Endothelial cell of umbilical vein (primary cell): ENCODE results near the gene WDFY2. TPM values are rescaled to one million over a fixed set of nuclear protein-coding genes. Genes with fewer than 3 reads are reported as not detected.

Experiments used
- BruUV-seq: library from RNA; stranded (reverse); fragments of 400-500 nt; replicated peaks from 2 replicates; lab custom pipeline; 2021; lab: Mats Ljungman, UMichigan
- CTCF ChIA-PET: fragments of 300-600, 350-600 bp; sonication (Branson Sonifier 250); formaldehyde crosslinking; loops from one replicate; lab custom pipeline; 2021; ENCODE audit warnings: antibody characterized with exemption, inconsistent platforms; lab: Charles Lee
- POLR2A ChIA-PET: fragments of 300-600, 350-600 bp; sonication (Branson Sonifier 250); formaldehyde crosslinking; loops from one replicate; lab custom pipeline; 2021; ENCODE audit warnings: antibody characterized with exemption, inconsistent platforms; lab: Charles Lee
- DNase-seq: peaks from one replicate; pipeline ENCODE4 v3.0.0-alpha.2; 2011; ENCODE audit warnings: low read depth, low spot score
- FAIRE-seq: peaks from 2 replicates; lab custom pipeline; 2011; peaks lifted over from hg19 to GRCh38; lab: Jason Lieb, UNC
- H2AFZ ChIP-seq: 2 replicates; pipeline ENCODE4 v1.6.0; 2012; ENCODE audit warnings: low read depth, low read length, control low read depth, inconsistent platforms
- H3K27ac ChIP-seq: 2 replicates; pipeline ENCODE4 v1.5.1; 2011; ENCODE audit warnings: low read depth, mild to moderate bottlenecking, control low read depth, low read length, moderate library complexity; ENCODE audit not compliant: insufficient read depth
- H3K27me3 ChIP-seq, 2 experiments: 2 replicates each; pipeline versions ENCODE4 v1.6.0 to v1.6.1; 2011; ENCODE audit warnings: low read length in 2 of 2, mixed read lengths in 1 of 2; ENCODE audit not compliant: control insufficient read depth in 2 of 2, insufficient read depth in 2 of 2
- H3K36me3 ChIP-seq, 2 experiments: 2 replicates in 1 of 2; 3 replicates in 1 of 2; pipeline ENCODE4 v1.5.1; 2011; ENCODE audit warnings: low read length in 2 of 2, mild to moderate bottlenecking in 1 of 2, moderate library complexity in 1 of 2; ENCODE audit not compliant: control insufficient read depth in 2 of 2, insufficient read depth in 2 of 2; ENCODE audit errors: extremely low read depth in 1 of 2
- H3K4me1 ChIP-seq: 3 replicates; pipeline ENCODE4 v1.5.1; 2011; ENCODE audit warnings: mild to moderate bottlenecking, low read length; ENCODE audit not compliant: control insufficient read depth, insufficient read depth; ENCODE audit errors: extremely low read depth
- H3K4me2 ChIP-seq: 2 replicates; pipeline ENCODE4 v1.6.1; 2011; ENCODE audit warnings: low read length, control low read depth, mixed read lengths; ENCODE audit not compliant: insufficient read depth
- H3K4me3 ChIP-seq, 3 experiments: fragments of 200-600 bp in 1 of 3; sonication (generic), shearing (Covaris generic) in 1 of 3; replicated peaks in 1 of 3; 2 replicates each; pipeline ENCODE4 v1.5.1; 2011 to 2016; ENCODE audit warnings: control low read depth in 3 of 3, low read length in 3 of 3, mild to moderate bottlenecking in 2 of 3, inconsistent platforms in 1 of 3, low read depth in 1 of 3, moderate library complexity in 1 of 3; ENCODE audit not compliant: insufficient read depth in 1 of 3
- H3K79me2 ChIP-seq: 2 replicates; pipeline ENCODE4 v1.6.0; 2012; ENCODE audit warnings: low read length, inconsistent platforms; ENCODE audit not compliant: control insufficient read depth, insufficient read depth
- H3K9ac ChIP-seq: replicated peaks from 2 replicates; pipeline ENCODE3; 2011; ENCODE audit warnings: low read length, control low read depth; ENCODE audit not compliant: insufficient read depth; ENCODE audit errors: extremely low read depth
- H3K9me1 ChIP-seq: replicated peaks from 3 replicates; pipeline ENCODE4 v1.6.0; 2011; ENCODE audit warnings: mild to moderate bottlenecking, low read length; ENCODE audit not compliant: control insufficient read depth, insufficient read depth; ENCODE audit errors: extremely low read depth
- H3K9me3 ChIP-seq: replicated peaks from 2 replicates; pipeline ENCODE4 v1.5.1; 2012; ENCODE audit warnings: low read length, inconsistent platforms; ENCODE audit not compliant: control insufficient read depth, insufficient read depth
- H4K20me1 ChIP-seq: replicated peaks from 2 replicates; pipeline ENCODE3; 2011; ENCODE audit warnings: mild to moderate bottlenecking, low read length; ENCODE audit not compliant: control insufficient read depth, insufficient read depth; ENCODE audit errors: extremely low read depth
- CTCF ChIP-seq, 2 donors: IDR thresholded peaks; 1 replicate in 1 of 2; 2 replicates in 1 of 2; pipeline ENCODE4 v1.5.1; 2011; ENCODE audit warnings: low read length in 2 of 2, mild to moderate bottlenecking in 2 of 2, moderate library complexity in 2 of 2, control low read depth in 1 of 2, inconsistent platforms in 1 of 2, low read depth in 1 of 2; ENCODE audit not compliant: insufficient read depth in 1 of 2; ENCODE audit errors: extremely low read depth in 1 of 2
- EZH2 ChIP-seq: IDR thresholded peaks from 2 replicates; pipeline ENCODE4 v1.6.1; 2012; ENCODE audit warnings: borderline replicate concordance, low read depth, mild to moderate bottlenecking, moderate library complexity, low read length, inconsistent platforms; ENCODE audit not compliant: severe bottlenecking
- FOS ChIP-seq: IDR thresholded peaks from 2 replicates; pipeline ENCODE4 v1.6.1; 2011; ENCODE audit warnings: mild to moderate bottlenecking, low read length, moderate library complexity, borderline replicate concordance; ENCODE audit not compliant: insufficient read depth
- GATA2 ChIP-seq: IDR thresholded peaks from 2 replicates; pipeline ENCODE4 v1.7.0; 2011; ENCODE audit warnings: low read depth, mild to moderate bottlenecking, moderate library complexity, mixed read lengths, low read length; ENCODE audit not compliant: insufficient read length, insufficient read depth
- JUN ChIP-seq: IDR thresholded peaks from 2 replicates; pipeline ENCODE4 v1.6.1; 2011; ENCODE audit warnings: borderline replicate concordance, low read depth; ENCODE audit not compliant: insufficient read length, insufficient read depth
- MAX ChIP-seq: IDR thresholded peaks from 2 replicates; pipeline ENCODE4 v1.6.1; 2011; ENCODE audit not compliant: insufficient read depth, insufficient read length
- MYC ChIP-seq: IDR thresholded peaks from one replicate; pipeline ENCODE4 v1.6.1; 2011; ENCODE audit warnings: mild to moderate bottlenecking, low read depth, low read length
- POLR2A ChIP-seq: IDR thresholded peaks from 2 replicates; pipeline ENCODE4 v1.6.1; 2012; ENCODE audit warnings: low read depth, mild to moderate bottlenecking, control low read depth, low read length
- POLR2AphosphoS5 ChIP-seq: IDR thresholded peaks from 2 replicates; pipeline ENCODE4 v1.6.1; 2012; ENCODE audit warnings: low read depth, mild to moderate bottlenecking, control low read depth, low read length, moderate library complexity; ENCODE audit not compliant: insufficient read depth
- dilution Hi-C: fragments of 300-500 bp; cut with MboI; formaldehyde crosslinking; loops from one replicate; pipeline ENCODE4 v1.15.0; 2019; ENCODE audit warnings: low sequenced_read_pairs; ENCODE audit not compliant: extremely low pct_ligation_motif_present
- intact Hi-C: fragments of 100-400 bp; cut with micrococcal nuclease; formaldehyde crosslinking; loops from one replicate; pipeline ENCODE4 v1.10.0; 2022
- polyA plus RNA-seq, 4 experiments: library from polyadenylated mRNA; depleted of rRNA in 3 of 4; stranded (reverse) in 3 of 4; unstranded in 1 of 4; fragments of >200 nt; gene quantifications; 2 replicates each; pipeline versions ENCODE4 v1.2.1 to v1.2.3, GENCODE V29; 2011 to 2012; ENCODE audit warnings: missing spikeins in 1 of 4
- total RNA-seq: library from RNA; stranded (reverse); gene quantifications from 2 replicates; pipeline ENCODE4 v1.2.3, GENCODE V29; 2021

WDFY2 gene
- total and polyA plus RNA-seq, 2 donors (not counting 3 experiments of a cell fraction or from before 2014, with no cell fraction given) = 2.1 to 5.5 TPM

DNA sequence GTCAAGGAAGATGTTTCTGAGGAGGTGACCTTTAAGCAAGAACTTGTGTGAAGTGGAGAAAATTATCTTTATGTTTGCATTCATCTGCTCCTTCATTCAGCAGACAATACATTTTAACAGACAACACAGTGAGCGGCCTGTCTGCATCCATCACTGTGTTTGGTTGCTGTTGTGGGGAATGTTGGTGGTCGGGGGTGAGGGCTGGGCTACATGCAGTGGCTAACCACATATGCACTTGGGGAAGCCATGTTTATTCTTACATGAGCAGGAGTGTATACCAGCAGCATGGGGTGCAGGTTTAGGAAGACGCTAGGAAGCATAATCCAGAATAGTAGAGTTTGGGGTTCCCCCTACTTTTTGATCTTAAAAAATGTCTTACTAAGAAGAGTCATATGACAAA, 153.3 kb downstream of the WDFY2 start:
- ChIA-PET CTCF (no interaction called here), POLR2A (no interaction called here)
- Histone ChIP-seq H4K20me1 (no peaks in the 10 kb centered on the region), H3K79me2 (no peaks in the 10 kb centered on the region), H2AFZ (no peak overlapping the region), H3K4me2 (no peak overlapping the region), H3K4me3 (no peak overlapping the region), H3K9me3 (no peaks in the 10 kb centered on the region), H3K27ac (no peak overlapping the region), H3K36me3 (no peaks in the 10 kb centered on the region), H3K9ac (no peak overlapping the region), H3K27me3 (no peaks in the 10 kb centered on the region), H3K4me1 (peaks cover 4% of the 10 kb centered on the region), H3K9me1 (no peaks in the 10 kb centered on the region)
- DNase-seq (no peak), FAIRE-seq (no peak)
- intact Hi-C loops (no loop called here), dilution Hi-C loops (no loop called here)
- TF ChIP-seq JUN (no peak), MYC (no peak), MAX (no peak), CTCF (IDR thresholded peaks at IDR 0.05; ENCODE audit: extremely low read depth in 1 of 2, insufficient read depth in 1 of 2, low read depth in 1 of 2, low read length in 2 of 2) (no peak), GATA2 (no peak), EZH2 (no peak), FOS (no peak), POLR2A (no peak), POLR2AphosphoS5 (no peak)
- no TSS peak for BruUV-seq
